HUES48 (cell line): Measurements from ENCODE around the gene ECHDC1.

Experiments
- H3K27ac ChIP-seq: one replicate; pipeline ENCODE4 v1.7.0; 2013; ENCODE audit warnings: low read depth, low read length, inconsistent platforms
- H3K27me3 ChIP-seq: 2 replicates; pipeline ENCODE4 v1.6.1; 2013; ENCODE audit warnings: mild to moderate bottlenecking, low read length; ENCODE audit not compliant: control insufficient read depth, insufficient read depth
- H3K36me3 ChIP-seq: 2 replicates; pipeline ENCODE4 v1.6.1; 2013; ENCODE audit warnings: low read length; ENCODE audit not compliant: control insufficient read depth, insufficient read depth
- H3K4me1 ChIP-seq: 2 replicates; pipeline ENCODE4 v1.6.1; 2013; ENCODE audit warnings: mild to moderate bottlenecking, low read length; ENCODE audit not compliant: control insufficient read depth, insufficient read depth
- H3K4me3 ChIP-seq: 2 replicates; pipeline ENCODE4 v1.5.1; 2013; ENCODE audit warnings: mild to moderate bottlenecking, low read depth, low read length
- H3K9ac ChIP-seq: 2 replicates; pipeline ENCODE4 v1.6.1; 2013; ENCODE audit warnings: mild to moderate bottlenecking, low read depth, low read length, moderate library complexity
- H3K9me3 ChIP-seq: 2 replicates; pipeline ENCODE4 v1.6.1; 2013; ENCODE audit warnings: low read length; ENCODE audit not compliant: control insufficient read depth, insufficient read depth

Gene ECHDC1

DNA sequence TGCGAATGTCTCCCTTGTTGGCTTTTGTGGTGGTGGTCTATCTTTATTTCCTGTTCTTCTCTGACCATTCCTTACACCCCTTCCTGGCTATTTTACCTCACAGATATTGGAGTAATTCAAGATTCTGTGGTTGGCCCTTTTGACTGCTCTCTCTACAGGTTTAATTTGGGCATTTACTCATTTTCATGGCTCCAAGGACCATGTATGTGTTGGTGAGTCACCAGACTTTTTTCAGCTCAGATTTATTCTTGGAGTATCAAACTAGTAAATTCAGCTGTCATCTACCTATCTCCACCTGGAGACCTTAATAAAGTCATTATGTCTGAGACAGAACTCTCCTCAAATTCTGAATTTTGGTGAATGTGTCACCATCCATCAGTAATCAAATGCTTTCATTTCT lies 61.2 kb downstream of the ECHDC1 start:
- H3K27me3 ChIP-seq: no peaks in the 10 kb centered on the region
- peaks cover 64% of the 10 kb centered on the region for H3K36me3 ChIP-seq
- H3K4me3 ChIP-seq: no peak overlapping the region
- no peaks in the 10 kb centered on the region for H3K9me3 ChIP-seq
- no peaks in the 10 kb centered on the region for H3K4me1 ChIP-seq
- H3K27ac ChIP-seq: no peak overlapping the region
- H3K9ac ChIP-seq: no peak overlapping the region

DNA sequence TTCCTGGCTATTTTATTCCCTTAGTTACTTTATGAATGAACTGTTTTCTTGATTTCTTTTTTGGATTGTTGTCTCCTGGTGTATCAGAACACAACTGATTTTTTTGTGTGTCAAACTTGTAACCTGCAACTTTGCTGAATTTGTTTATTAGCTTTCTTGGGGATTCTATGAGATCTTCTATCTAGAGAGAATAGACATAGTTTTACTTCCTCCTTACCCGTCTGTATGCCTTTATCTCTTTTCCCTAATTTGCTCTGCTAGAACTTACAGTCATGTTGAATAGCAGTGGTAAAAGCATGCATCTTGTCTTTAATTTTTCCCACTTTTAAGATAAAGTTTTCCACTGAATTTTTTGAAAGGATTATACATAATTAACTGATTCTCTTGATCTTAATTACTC lies 63.6 kb downstream of the ECHDC1 start:
- Histone ChIP-seq H3K4me1 (no peaks in the 10 kb centered on the region), H3K4me3 (no peak overlapping the region), H3K9me3 (no peaks in the 10 kb centered on the region), H3K9ac (no peak overlapping the region), H3K27ac (no peak overlapping the region), H3K36me3 (peaks cover 41% of the 10 kb centered on the region), H3K27me3 (no peaks in the 10 kb centered on the region)

DNA sequence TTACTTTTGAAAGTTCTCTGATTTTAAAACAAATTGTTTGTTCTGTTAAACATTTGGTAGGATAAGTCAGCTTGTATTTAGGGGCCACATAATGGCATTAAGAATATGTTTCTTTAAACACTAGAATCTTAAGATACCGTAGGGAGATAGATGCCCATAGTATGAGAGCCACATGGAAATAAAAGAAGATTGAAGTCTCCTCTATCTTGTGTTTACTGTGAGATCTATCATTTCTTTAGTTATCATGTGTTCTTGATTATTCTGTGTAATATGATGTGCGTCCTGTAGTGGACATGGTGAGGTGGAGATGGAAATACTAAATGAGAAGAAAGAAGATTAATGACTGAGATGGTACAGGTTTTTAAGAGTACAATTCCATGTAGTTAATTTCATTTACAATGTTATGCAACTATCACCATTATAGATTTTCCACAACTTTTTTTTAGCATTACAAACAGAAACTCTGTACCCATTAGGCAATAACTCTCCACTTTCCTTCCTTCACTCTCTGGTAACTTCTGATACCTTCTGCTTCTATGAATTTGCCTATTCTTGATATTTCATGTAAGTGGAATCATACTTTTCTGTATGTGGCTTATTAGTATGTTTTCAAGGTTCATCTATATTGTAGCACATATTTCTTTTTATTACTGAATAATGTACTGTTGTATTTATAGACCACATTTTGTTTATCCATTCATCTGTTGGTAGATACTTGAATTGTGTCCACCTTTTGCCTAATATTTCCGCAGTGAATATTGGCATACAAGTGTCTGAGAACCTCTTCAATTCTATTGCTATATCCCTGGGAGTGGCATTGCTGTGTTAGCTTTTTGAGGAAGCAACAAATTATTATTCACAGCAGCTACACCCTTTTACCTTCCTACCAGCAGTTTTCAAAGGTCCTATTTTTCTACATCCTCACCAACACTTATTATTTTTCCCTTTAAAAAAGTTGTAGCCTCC lies 65.2 kb downstream of the ECHDC1 start:
- H3K27ac ChIP-seq: no peak overlapping the region
- H3K4me3 ChIP-seq: no peak overlapping the region
- no peaks in the 10 kb centered on the region for H3K4me1 ChIP-seq
- H3K9ac ChIP-seq: no peak overlapping the region
- H3K27me3 ChIP-seq: no peaks in the 10 kb centered on the region
- peaks cover 30% of the 10 kb centered on the region for H3K36me3 ChIP-seq
- H3K9me3 ChIP-seq: no peaks in the 10 kb centered on the region

DNA sequence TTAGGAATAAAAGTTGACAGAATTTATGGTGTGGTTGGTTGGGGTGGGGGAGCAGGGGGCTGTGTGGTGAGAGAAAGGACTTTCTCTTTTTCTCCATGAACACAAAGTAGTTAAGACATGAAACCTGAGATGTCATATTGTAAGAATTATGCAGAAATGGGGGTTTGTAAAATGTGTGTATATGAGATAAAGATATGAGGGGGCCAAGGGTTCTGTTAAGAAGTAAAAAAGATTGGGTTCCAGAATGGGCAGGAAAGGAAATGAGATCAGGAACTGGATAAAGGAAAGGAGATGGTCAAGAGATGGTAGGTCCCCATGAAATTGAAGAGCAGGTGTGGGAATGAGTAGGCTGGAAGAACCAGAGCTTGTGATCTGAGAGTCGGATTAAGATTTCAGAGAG lies 67.1 kb downstream of the ECHDC1 start:
- Histone ChIP-seq H3K9me3 (no peaks in the 10 kb centered on the region), H3K27me3 (no peaks in the 10 kb centered on the region), H3K27ac (no peak overlapping the region), H3K4me1 (peaks cover 7% of the 10 kb centered on the region; the same call in 1 of the 2 replicates), H3K9ac (no peak overlapping the region), H3K36me3 (peaks cover 12% of the 10 kb centered on the region), H3K4me3 (no peak overlapping the region)

DNA sequence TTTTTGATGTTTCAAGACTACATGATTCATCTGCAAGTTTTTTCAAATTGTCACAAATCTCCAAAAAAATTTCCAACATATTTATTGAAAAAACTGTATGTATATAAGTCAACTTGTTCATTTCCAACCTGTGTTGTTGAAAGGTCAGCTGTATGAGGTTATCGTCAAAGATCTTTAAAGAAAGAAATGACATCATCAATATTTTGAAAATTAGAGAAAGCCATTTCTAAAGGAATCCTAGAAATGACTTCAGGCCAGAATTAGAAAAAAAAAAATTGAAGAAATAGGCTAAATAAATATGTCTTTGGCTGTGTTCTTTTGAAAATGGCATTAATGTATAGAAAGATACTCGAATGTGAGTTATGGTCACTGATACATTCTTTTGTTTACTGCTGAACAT lies 69.9 kb downstream of the ECHDC1 start:
- Histone ChIP-seq H3K9me3 (no peaks in the 10 kb centered on the region), H3K27ac (no peak overlapping the region), H3K4me3 (no peak overlapping the region), H3K27me3 (no peaks in the 10 kb centered on the region), H3K4me1 (peaks cover 23% of the 10 kb centered on the region), H3K9ac (no peak overlapping the region), H3K36me3 (no peaks in the 10 kb centered on the region)

DNA sequence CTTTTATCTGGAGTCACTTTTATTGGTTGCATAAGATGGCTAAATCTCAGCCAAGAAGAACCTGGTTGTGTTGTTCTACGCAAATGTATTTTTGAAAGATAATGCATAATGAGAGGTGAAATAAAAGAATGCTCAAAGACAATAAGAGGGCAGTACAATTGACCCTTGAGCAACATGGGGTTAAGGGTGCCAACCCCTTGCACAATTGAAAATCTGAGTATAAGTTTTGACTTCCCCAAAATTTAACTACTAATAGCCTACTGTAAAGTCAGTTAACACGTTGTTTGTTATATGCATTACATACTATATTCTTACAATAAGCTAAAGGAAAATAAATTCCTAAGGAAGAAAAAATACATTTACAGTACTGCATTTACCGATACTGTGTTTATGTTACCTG lies 70.8 kb downstream of the ECHDC1 start:
- H3K27me3 ChIP-seq: no peaks in the 10 kb centered on the region
- H3K4me1 ChIP-seq: peaks cover 27% of the 10 kb centered on the region
- no peak overlapping the region for H3K4me3 ChIP-seq
- no peaks in the 10 kb centered on the region for H3K9me3 ChIP-seq
- no peak overlapping the region for H3K9ac ChIP-seq
- H3K36me3 ChIP-seq: no peaks in the 10 kb centered on the region
- no peak overlapping the region for H3K27ac ChIP-seq

DNA sequence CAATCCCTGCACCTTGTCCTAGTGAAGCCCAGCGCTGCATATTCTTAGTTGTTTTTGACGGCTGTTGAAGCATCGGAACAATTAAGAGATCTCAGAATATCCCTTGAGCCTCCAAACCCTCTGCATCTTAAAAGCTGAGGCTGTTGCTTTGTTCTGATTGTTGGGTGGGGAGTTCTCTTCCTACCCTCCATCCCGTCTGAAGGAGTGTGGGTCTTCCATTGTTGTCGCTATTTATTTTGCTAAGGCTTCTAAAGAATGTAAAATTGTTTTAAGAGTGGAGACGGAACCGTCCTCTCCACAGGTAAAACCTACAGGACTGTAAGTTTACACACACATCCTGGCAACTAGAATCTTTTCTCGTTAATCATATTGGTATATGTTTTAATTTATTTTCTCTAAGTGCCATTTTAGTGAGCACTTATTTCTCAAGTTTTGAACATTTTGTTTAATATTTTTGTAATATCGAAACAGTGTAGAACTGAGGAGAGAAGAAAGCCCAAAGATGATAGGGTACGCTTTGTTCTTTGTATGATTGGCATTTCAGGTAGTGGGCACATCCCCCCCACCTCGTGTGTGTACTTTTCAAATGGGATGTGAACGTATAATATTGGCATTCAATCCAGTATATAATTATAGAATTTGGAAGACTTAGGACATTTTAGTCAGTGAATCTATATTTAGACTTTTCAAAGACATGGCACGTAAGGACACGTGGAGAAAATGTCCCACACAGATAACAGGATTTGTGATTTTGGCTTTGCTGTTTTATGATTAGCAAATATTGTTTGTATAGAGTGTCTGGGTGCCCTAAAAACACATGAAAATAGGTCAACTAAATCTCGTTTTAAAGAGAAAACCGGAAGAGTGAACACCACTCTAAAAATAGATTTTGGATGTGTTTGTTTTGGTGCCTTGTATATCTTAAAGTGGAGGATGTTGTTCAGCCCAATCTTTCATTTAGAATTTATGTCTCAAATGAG lies 75.5 kb downstream of the ECHDC1 start:
- H3K9ac ChIP-seq: peak overlapping the region; percentile 81
- H3K27ac ChIP-seq: peak overlapping the region; percentile 94
- no peaks in the 10 kb centered on the region for H3K9me3 ChIP-seq

DNA sequence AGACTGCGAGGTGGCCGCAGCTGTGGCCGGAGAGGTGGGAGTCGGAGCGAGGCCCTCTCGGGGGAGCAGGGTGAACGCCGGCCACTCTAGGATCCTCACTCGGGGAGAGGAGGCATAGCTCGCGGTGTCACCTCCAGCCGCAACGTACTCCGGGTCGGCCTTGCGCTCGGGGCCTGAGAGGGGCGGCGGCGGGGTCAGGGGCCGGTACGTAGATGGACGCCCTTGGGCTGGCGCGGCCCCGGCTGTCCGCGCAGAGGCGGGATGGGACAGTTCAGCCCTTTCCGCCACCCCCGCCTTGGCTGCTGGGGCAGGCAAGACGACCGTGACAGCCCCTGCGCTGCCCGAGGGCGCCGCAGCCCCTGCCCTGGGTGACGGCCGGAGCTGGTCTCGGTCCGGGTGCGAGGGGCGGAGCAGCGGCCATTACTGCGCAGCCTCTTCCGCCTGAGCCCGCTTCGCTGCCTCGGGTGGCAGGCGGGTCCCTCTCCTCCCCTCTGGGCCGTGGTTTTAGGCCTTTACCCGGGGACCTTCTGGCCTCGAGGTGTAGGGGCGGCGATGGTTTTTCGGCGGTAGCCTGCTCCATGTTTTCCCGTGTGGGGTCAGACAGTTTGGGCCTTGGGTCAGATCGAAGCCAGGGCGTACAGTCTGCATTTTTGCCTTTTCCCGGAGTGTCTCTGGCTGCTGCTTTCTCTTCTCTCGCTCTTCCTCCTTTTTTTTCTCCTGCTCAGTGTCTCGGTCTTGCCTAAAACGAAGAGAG lies 76.3 kb downstream of the ECHDC1 start:
- H3K36me3 ChIP-seq: no peaks in the 10 kb centered on the region
- H3K27me3 ChIP-seq: no peaks in the 10 kb centered on the region
- H3K27ac ChIP-seq: peak overlapping the region; percentile 94
- H3K4me1 ChIP-seq: peaks cover 24% of the 10 kb centered on the region
- no peaks in the 10 kb centered on the region for H3K9me3 ChIP-seq
- H3K9ac ChIP-seq: peak overlapping the region; percentile 81
- peak overlapping the region; percentile 100 for H3K4me3 ChIP-seq

More for the DNA sequence above, 75.5 kb downstream of the ECHDC1 start:
- peak overlapping the region; percentile 100 for H3K4me3 ChIP-seq
- H3K27me3 ChIP-seq: no peaks in the 10 kb centered on the region
- no peaks in the 10 kb centered on the region for H3K36me3 ChIP-seq
- H3K4me1 ChIP-seq: peaks cover 27% of the 10 kb centered on the region

DNA sequence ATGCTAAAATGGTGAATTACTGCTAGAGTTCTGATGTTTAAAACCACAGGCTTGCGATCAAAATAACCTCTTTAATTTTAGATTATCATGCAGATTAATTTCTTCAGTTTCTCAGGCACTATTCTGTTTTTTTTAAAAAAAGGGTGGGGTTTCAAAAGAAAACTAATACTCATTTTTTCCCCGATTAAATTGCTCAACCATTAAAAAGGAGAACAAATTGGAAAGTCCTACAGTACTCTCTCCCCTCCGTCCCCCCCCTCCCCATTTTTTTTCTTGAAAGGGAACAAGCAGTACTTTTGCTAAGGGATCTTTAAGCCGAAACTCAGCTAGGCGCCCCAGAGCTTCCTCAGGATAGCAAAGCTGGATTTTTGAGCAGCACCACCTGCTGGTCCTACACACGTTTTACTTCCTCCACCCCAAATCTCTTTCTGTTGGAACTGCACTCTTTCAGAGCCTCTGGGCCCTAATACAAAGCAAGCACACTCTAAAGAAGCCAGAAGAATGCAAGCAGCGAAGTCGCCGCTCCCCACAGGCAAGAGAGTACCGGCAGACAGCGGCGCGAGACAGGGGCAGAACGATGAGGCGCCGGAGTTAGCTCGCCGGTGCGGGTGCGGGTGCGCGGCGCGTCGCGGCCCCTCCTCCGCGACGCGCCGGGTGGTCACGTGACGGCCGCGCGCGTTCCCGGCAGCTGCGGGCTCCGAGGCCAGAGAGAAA lies 77.1 kb downstream of the ECHDC1 start, which contains the start of gene RNF146:
Gene RNF146, plus strand, starts transcription at position 687 of the 714 bp plus-strand sequence. CDS start 13,475 bp downstream, outside the sequence.
- Histone ChIP-seq H3K9ac (peak within 1 kb of the TSS; percentile 81), H3K36me3 (no peaks in the 10 kb centered on the region), H3K9me3 (no peaks in the 10 kb centered on the region), H3K4me3 (peak within 1 kb of the TSS; percentile 100), H3K4me1 (peaks cover 20% of the 10 kb centered on the region), H3K27me3 (no peaks in the 10 kb centered on the region), H3K27ac (peak within 1 kb of the TSS; percentile 94)

DNA sequence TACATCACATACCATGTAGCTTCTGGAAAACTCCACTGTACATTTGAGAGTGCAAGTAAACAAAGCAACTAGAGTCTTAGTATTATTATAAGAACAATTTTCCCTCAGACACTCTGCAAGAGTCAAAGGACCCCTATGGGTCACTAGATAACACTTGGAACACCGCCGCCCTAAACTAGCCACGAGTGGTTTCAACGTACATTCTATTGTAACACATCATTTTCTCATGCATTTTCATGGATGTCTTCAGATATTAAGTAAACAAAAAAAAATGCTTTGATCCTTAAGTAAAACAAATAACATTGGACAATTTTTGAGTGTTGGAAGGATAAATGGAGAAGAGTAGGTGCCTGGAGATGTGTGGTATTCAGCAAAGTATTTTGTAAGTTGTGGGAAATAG lies 79.9 kb downstream of the ECHDC1 start:
- Histone ChIP-seq H3K9me3 (no peaks in the 10 kb centered on the region), H3K27me3 (no peaks in the 10 kb centered on the region), H3K36me3 (no peaks in the 10 kb centered on the region), H3K9ac (no peak overlapping the region), H3K27ac (no peak overlapping the region), H3K4me3 (no peak overlapping the region), H3K4me1 (peaks cover 4% of the 10 kb centered on the region)
